ENCODE results near the gene OR6K3.

OR6K3 gene

DNA sequence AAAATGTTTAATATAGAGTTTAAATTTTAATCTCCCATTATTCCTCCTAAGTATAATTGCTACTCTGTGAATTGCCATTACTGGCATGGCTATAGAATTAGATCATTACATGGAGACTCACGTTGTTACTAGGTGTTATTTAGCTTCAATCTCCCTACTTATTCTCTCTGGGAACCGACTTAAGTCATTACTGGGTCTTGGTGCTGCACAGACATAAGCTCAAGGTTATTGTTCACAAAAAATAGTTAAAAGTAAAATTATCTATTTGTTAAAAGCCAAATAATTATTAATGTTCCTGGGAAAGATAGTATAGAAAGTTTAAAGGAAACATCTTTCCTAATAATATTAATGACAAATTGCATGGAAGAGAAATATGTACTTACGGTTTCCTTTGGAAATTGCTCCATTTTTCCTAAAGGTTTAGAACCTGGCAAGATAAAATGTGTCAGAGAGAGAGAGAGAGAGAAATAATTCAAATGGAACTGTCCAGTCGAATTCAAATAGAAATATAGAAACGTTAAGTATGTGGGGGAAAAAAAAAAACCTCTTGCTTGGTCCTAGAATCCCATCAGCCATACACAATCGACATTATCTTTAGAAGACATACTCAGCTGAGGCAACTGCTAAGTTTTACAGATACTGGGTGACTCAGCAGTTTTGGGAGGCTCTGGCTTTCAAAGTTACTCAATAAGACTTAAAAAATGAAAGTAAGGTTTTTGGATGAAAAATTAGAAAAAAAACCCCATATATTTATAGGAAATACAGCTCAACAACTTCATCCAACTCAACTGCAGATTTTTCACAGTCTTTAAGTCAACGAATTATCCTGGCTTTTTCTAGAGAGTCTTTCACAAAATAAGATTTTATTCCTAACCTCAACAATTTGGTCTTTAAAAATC, 34.2 kb downstream of the OR6K3 start, which contains the start of gene SPTA1:
Gene SPTA1, minus strand, starts transcription at position 605 of the 899 bp plus-strand sequence. Its CDS starts 198 bp downstream, at position 407.
- DNase-seq: no peak

DNA sequence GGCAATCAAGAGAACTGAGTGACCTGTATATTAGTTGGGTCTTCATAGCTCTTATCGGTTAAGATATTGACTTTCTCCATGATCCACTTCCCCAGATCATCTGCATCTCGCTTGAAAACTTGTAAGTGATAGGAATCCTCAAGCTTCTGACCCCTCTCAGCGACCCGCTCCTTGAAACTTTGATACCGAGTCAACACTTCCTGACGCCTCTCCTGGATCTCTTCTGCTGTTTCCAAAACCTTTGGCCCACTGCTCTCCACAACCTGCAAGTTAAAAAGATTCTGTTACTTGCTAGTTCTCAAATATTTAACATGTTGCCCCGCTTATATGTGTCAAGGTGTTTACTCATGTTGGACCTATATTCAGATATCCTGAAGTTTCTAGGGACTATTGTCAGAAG, 35.4 kb downstream of the OR6K3 start:
- no peak for DNase-seq

DNA sequence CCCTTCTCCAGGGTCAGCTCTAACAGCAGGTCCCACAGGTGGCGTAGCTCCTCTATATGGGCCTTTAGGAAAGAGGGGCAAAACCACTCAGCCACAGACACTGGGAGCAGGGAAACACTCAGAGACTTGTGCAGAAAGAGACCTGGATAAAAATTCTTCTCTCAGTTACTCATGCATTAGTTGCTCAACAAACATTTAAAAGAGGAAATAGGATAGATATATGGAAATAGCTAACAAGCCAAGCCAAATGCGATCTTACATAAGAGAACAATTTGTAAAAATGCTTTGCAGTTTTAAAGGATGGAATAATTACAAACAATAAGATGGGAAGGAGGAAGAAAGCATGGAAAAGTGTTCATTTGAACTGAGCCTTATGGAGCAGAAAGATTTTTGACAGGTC, 38.9 kb downstream of the OR6K3 start:
- DNase-seq: no peak

DNA sequence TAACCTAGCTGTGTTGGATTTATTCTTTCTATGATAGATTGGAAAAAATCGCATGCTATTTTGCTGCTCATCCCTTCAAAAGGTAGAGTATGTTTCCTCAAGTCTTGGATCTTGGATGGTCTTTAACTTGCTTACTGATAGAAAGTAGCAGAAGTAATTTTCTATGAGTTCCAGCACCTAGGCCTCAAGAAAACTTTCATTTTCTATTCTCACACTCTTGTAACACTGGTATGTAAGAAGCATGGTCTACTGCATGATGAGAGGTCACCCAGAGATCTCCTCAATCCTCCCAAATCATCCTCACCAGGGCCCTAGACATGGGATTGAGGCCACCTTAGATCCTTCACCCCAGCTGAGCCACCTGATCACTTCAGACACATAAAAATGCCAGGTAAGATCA, 41.2 kb downstream of the OR6K3 start:
- no peak for DNase-seq

DNA sequence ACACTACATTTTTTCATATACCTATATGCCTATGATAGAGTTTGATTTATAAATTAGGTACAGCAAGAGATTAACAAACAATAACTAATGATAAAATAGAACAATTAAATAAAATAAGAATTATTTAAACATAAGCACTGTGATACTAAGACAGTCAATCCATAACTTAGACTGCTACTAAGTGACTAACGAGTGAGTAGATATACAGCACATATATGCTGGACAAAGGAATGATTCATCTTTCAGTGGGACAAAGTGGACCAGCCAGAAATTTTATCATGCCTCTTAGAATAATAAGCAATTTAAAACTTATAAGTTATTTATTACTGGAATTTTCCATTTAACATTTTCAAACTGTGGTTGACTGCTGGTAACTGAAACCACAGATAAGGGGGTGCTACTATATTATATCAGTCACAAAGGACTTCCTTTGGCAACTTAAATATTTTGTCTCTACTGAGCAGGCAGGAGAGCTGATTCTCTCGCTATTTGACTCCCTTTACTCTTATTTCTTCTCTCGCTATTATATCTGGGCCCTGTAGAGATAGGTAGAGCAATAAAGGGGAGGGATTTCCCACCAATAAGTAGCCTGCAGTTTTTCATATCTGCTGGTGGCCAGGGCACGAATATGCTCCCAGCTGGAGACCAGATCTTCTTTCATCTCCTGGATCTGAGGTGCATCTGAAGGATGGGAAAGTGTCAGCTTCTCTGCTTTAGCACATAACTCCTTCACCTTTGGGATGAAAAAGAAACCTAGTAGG, 44.8 kb downstream of the OR6K3 start:
- no peak for DNase-seq

DNA sequence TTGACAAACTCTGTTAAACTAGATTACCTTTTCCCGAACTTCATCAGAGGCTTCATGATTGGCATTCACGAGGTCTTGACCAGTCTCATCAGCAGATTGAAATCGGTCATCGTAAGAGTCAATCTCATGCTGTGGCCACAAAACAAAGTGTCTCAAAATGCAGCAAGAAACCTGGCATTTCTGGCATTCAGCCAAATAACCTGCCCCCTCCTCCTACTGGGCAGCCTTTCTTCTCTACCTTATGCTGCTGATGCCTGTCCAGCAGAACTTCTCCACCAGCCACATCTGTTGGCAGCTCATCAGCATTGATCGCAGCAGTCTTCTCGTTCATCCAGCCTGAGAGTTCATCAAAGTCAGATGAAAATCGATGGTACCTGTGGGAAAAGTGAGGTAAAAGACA, 46.2 kb downstream of the OR6K3 start:
- DNase-seq: no peak

Measured in activated CD4-positive, alpha-beta T cell treated with anti-CD3 and anti-CD28 coated beads for 4 hours (primary cell).